GM21528 (cell line): ENCODE data around the gene HINT2.

Experiments used
- ATAC-seq: cut with Tn5 transposase; IDR thresholded peaks from one replicate; pipeline ENCODE4 v1.9.1; 2021; ENCODE audit warnings: mild to moderate bottlenecking, moderate library complexity; ENCODE audit not compliant: unreplicated experiment, low FRiP score

The HINT2 gene

DNA sequence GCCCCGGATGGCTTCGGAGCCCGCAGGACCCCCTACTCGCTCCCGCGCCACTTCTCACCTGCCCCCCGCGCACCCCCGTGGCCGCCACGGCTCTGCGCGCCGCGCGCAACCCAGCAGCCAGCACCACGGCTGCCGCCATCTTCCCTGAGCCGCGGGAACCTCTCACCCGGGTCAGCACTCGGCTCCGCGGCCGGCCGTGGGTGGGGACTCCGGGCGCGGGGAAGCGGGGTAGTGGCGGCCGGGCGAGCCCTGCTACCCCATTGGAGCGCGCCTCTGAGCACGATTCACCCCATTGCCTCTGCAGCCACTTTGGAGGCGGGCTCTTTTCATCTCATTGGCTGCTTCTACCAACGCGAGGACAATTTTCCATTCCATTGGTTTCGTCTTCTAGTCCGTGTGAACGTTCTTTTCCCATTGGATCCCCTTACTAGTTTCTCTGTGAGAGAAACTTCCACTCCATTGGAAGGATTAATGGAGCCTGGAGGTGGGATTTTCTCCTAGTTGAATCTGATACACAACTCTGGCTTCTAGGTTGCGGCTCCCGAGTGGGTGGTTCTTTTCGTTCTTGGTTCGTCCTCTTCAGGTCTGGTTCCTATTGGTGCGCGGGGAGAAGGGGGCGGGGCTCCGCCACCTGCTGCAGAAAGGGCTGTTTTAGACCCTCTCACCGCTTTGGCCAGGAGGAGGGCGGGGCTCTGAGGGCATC lies at the start of gene HINT2:
Gene HINT2 (minus strand): TSS at position 202 of the 703 bp plus-strand sequence. CDS start 63 bp downstream, at position 139.
- ATAC-seq = peak; percentile 78

DNA sequence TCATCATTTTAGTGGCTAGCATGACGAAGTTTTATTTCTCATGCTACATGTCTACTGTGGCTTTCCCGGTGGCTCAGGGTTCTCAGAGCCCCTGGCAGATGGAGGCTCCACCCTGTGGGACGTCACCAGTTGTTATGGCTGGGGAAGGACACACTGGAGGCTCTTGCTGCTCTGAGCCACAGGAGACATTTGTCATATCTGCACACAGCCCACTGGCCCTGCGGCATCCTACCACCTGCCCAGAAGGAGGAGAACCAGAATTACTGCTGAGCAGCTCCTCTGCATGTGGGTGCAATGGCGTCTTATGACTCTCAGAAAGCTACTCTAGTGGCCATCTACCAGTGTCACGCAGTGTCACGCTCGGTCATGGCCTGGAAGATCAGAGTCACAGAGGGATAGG lies 48.7 kb upstream of the HINT2 start:
- no peak for ATAC-seq

DNA sequence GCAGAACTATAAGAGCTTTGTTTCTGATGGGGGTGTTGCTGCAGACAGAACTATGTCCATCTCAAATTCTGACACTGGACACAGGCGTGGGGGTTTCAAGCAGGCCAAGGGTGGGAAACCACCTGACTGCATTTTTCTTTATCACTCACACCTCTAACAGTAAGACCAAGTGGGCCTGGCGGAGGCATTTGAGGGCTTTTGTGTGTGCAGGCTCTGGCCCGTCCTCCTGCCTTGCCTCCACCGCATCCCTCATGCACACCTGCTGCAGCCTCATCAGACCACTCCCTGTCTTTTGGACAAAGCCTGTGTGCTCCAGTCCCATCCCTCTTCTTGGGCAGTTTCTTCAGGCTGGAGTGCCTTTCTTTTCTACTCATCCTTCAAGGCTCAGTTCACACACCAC lies 47.5 kb upstream of the HINT2 start:
- ATAC-seq = no peak

DNA sequence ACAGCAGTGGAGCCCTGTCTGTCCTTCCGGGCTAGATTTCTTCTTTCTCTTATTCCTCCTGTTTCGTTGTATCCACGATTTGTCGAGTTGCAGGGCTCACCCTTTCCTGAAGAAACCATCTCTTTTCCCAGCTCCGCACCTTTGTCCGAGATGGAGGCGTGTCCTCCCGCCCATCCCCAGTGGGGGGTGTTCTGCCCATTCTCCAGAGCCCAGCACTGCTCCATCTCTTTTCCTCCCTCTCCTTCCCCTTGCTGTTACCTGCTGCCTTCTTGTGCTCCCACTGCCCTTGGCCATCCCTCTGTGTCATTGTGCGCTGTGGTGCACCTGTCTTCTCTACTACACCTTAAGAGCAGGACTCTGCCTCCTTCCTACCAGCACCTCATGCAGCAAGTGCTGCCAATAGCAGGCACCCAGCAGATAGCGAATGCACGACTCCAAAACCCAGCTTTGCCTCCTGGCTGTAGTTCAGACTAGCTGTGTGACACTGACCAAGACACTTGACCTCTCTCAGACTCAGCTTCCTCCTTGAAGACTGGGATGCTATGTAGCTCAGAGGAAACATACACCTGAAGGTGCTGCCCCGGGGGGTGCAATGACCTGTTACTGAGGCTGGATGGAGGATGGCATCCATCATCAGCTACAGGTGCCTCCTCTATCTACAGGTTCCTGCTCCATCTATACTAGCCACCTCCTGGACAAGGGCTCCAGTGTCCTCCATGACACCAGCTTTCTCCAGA lies 46.5 kb upstream of the HINT2 start:
- no peak for ATAC-seq

DNA sequence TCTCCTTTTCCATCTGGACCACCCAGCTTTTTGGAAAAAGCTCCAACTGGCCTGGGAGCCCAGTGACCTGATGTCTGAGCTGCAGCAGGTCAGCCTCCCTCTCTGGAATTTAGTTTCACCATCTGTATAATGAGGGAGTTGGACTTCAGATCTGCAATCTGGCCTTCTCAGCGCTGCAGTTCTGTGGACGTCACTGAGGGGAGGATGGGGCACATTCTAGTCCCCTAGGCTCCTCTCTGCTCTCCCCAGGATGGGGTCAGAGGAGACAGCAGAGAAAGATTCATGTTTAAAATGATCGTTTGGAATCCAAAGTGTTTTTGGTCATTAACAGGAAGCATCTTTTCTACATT lies 45.1 kb upstream of the HINT2 start:
- no peak for ATAC-seq

DNA sequence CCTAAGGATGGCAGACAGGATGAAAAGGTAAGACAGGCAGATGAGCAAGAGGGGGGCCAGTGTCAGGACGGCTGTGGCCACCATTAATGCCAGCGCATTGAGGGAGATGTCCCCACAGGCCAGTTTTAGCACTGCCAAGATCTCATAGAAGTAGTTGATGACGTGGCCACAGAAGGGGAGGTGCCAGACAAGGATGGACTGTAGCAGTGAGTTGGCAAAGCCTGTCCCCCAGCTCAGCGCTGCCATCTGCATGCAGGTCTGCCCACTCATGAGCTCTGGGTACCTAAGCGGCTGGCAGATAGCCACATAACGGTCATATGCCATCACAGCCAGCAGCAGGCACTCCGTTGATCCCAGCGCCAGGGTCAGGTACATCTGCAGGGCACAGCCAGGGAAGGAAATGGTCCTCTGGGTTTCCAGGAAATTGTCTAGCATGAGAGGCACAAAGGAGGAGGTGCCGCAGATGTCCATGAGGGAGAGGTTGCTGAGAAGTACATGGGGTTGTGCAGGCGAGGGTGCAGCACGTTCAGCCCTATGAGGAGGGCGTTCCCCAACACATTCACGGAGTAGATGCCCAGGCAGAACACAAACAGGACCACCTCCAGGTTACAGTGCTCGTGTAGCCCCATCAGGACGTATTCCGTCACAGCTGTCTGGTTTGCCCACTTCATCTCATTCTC lies 44.6 kb upstream of the HINT2 start:
- no peak for ATAC-seq

DNA sequence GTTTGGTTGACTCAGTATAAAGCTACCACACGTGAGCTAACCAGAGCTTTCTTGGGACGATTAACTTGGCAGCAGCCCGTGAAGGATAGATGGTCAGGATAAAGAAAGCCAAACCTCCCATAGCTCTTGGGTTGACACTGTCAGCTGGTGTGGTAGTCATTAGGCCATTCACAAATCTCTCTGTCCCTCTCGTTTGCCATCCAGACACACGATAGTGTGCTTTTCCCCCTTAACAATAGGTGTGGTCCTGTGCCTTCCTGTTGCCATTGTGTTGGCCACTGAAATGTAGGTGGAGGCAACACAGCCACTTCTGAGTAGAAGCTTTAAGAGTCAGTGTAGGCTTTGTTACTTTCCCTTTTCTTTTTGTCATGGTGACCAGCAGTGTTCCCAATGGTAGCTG lies 43.6 kb upstream of the HINT2 start:
- no peak for ATAC-seq

DNA sequence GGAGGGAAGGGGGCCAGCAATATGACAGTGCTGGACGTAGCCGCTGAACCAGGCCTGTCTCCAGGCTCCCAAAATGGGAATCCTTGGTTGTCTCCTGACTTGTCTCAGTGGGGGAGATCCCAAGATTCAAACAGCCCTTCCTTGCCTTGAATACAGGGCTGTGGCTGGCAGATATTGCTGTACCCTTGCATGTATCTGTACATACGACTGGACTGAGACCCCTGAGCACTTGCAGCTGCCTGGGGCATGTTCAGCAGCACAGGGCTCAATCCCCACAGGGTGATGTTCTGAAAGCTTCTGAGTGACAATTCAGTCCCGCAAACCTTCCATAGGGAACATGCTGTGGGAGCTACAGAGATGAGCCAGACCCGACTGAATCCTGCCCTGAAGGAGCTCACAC lies 42.0 kb upstream of the HINT2 start:
- ATAC-seq = no peak

DNA sequence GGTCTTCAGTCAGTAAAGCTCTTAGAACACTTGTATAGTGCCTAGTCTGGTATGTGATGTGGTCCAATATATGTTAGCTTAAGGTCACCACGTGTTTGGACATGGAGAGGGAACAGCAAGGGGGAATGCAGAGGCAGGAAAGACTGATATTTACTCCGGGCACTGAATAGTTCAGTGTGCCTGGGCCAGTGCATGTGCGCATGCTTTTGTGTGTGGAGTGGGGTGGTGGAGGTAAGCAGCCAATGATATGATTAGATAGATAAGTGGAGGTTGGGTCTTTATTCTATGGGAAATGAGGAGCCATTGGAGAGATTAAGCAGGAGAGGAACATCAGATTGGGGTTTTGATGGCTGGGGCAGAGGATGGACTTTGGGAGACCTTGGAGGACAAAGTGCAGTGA lies 41.4 kb upstream of the HINT2 start:
- ATAC-seq = no peak

DNA sequence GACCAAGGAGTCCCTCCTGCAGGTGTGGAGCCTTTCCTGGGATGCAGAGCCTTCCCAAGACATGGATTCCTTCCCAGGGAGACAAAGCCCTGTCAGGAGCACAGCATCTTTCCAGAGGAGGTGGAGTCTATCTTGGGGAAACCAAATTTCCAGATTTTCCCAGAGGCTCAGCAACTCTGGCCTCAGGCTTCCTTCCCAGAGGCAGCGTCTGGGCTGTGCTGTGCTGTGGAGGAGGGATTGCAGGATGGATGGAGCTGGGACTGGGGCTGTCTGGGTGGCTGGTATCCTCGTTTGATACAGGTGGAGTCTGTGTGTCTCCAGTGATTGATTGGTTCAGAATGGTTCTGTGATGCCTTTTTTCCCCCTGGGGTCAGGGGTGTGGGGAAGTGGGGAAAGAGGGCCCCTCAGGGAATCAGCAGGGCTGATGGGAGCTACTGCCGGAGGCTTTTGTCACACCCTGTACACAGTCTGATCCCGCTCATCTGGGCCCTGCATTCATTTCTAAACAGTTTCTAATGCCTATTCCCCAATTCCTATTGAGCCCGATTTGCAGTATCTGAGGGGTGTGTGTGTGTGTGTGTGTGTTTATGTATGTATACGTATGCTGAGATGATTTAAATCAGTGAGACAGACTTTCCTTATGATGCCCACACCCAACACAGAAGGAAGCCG lies 39.4 kb upstream of the HINT2 start:
- no peak for ATAC-seq

DNA sequence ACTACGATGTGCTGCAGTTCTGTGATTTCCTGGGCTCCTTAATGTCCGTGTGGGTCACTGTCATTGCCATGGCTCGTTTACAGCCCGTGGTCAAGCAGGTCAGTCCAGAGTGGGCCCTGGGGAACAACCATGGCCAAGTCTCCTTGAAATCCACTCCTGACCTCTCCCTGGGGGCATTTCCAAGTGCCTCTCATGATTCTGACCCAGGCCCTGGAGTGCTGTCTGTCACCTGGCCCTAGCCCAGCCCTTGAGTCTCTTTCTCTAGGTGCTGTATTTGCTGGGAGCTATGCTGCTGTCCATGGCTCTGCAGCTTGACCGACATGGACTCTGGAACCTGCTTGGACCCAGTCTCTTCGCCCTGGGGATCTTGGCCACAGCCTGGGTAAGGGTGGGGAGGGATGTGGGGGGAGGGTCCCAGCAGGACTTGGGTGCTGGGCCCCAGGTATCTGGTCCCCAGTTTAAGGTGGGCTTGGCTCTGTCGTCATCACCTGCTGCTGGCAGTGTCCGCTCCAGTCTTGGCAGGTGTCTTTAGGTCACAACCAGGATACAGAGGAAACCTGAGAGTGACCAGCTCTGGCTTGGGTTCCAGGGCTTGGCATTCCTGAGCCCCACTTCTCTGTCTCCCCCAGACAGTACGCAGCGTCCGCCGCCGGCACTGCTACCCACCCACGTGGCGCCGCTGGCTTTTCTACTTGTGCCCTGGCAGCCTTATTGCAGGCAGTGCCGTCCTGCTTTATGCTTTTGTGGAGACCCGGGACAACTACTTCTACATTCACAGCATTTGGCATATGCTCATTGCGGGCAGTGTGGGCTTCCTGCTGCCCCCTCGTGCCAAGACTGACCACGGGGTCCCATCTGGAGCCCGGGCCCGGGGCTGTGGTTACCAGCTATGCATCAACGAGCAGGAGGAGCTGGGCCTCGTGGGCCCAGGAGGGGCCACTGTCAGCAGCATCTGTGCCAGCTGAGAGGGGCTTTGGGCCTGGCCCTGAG lies 38.3 kb upstream of the HINT2 start:
- no peak for ATAC-seq

DNA sequence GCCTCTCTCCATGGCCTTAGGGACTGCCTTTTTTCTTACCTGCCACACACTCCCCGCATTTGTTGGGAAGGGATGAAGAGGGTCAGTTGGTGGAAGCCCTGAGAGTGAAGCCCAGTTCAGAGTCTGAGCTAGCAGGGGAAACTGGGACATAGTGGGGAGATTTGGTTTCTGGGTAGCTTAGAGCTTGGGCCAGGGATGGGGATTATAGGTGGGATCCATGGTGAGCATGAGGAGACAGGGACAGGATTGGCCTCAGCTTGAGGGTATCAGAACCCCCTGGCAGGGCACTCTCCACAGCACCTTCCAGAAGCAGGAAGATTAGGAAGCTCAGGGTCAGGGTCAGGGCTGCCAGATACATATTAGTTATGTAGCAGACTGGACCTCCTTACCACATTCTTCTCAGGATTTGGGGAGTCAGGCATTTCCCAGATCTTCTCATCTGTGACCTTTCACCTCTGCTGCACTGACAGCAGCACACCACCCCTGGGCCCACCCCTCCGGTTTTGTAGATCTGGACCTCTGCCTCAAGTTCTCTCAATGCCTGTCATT lies 37.5 kb upstream of the HINT2 start:
- ATAC-seq = no peak

DNA sequence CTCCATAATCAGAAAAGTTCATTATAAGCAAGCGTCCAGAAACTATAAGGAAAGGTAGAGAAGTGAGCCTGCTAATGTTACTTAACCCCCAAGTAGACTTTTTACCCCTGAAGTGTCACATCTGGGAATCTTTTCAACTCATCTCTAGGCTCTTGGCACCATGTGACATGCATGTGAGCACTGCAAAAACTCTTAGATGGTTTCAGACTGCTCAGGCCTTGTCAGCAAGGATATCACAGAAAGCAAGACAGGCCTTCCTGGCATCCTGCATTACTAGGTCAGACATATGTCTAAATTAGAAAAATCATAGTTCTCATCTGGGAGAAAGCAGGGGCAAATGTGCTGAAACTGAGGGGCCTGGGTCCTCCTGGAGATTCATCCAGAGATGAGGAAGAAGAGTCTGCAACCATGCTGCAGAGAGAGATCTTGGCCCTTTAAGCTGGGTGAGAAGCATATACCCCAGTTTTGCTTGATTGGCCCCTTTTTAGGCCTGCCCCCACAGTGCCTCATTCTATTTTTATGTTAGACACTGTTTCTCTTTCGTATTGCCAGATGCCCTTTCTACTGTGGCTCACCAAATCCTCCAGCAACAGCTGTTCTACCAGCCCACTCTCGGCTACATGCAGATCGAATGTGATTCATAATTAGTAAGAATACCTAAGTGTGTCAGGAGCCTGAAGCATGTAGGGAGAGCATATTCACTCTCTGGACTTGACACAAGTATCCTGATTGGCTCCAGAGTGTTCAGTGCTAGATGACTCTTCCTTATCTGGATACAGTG lies 33.1 kb upstream of the HINT2 start:
- ATAC-seq = peak; percentile 94

DNA sequence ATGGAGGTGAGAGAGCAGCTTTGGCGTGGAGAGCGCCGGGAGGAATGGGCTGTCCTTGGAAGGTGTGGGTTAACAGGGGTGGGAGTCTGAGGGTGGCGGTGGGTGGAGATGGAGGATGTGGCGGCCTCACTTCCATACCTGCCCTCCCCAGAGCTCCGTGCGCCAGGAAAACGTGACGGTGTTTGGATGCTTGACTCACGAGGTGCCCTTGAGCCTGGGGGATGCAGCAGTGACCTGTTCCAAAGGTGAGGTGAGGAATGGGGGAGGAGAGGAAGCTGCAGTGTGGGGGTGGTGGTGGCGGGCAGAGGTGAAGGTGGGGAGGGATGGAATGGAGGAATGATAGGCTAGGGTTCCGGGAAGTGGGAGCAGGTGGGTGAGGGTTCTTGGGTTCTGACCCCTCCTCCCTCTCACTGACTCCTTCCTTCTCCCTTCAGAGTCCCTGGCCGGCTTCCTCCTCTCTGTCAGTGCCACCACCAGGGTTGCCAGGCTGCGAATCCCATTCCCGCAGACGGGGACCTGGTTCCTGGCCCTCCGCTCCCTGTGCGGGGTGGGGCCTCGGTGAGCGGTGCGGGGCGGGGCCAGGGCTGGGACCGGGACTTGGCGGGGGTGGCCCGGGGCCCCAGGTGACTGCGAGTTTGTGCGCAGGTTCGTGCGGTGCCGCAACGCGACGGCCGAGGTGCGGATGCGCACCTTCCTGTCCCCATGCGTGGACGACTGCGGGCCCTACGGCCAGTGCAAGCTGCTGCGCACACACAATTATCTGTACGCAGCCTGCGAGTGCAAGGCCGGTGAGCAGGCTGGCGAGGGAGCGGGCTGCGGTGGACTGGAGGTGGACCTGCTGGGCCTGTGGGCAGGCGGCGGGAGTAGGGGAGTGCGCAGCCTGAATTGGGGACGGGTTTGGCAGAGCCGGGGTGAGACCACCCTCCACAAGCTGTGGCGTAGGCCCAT lies 31.3 kb upstream of the HINT2 start:
- ATAC-seq = no peak

DNA sequence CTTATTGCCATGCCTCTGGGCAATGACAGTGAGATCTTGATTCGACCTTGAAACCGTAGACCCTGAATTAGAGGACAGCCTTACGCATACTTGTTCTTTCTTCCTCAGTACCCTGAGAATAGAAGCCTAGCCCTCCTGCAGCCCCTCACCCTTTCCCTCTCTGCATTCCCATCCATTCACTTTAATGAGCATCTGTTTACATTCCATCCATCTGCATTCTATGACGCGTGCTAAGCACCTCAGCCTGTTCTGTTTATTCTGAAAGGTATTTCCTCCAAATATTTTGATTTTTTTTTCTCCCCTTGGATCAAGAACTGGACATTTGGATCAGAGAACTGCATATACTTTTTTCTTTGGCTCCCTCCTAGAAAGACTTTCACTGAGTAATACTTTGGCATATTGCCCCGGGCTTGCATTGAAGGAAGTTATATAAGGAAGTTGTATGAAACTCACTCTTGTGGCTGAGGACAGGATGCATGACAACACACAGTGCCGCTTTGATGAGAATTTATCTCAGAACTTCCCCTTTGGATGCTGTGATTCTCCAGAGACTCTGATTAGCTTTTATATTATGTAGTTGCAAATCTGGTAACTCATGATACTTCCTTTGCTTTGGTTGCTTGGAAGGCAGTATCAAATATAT lies 29.9 kb upstream of the HINT2 start:
- no peak for ATAC-seq

DNA sequence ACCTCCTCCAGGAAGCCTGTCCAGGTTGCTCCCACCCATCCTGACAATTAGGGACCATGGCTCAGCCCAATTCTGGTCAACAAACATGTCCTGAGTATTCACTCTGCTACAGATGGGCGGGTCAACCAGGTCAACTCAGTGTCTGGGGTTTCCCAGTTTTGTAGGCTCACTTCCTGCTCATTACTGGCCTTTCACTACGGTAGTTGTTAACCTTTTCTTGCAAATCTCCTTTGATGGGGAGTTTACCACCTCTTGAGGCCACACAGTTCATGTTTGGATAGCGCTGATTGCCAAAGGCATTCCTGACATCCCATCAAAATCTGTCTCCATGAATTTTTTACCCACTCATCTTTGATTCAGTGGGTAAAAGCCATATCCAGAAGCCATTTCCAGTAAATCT lies 28.0 kb upstream of the HINT2 start:
- no peak for ATAC-seq

DNA sequence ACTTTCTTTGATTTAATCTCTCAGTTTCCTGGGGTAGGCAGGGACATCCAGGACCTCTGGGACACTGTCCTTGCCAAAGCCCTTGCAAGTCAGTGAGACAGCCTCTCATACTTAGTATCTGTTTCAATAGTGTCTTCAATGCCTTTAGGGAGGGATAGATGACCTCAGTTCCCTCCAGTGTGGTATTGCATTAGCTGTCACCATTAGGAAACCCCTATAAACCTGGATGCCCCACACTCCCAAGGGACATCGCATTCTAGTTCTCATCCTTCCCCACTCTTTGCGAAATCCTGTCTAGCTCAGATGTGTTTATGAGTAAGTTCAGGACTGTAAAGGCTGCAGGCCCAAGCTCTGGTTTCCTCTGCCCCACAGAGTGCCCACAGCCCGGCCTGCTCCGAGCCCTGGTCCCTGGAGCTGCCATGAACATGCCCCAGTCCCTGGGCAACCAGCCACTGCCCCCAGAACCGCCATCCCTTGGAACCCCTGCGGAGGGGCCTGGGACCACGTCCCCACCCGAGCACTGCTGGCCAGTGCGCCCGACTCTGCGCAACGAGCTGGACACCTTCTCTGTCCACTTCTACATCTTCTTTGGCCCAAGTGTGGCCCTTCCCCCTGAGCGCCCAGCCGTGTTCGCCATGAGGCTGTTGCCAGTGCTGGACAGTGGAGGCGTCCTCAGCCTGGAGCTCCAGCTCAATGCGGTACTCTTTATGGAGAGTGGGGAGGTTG lies 27.3 kb upstream of the HINT2 start:
- no peak for ATAC-seq
